GM19239 (cell line): Measurements from ENCODE around the gene BBS2.

Experiments
- DNase-seq: peaks from one replicate; pipeline ENCODE4 v3.0.0; 2011; ENCODE audit warnings: low spot score; ENCODE audit not compliant: insufficient read length
- FAIRE-seq: peaks from 2 replicates; lab custom pipeline; 2011; peaks lifted over from hg19 to GRCh38; lab: Jason Lieb, UNC

Gene BBS2, protein sequence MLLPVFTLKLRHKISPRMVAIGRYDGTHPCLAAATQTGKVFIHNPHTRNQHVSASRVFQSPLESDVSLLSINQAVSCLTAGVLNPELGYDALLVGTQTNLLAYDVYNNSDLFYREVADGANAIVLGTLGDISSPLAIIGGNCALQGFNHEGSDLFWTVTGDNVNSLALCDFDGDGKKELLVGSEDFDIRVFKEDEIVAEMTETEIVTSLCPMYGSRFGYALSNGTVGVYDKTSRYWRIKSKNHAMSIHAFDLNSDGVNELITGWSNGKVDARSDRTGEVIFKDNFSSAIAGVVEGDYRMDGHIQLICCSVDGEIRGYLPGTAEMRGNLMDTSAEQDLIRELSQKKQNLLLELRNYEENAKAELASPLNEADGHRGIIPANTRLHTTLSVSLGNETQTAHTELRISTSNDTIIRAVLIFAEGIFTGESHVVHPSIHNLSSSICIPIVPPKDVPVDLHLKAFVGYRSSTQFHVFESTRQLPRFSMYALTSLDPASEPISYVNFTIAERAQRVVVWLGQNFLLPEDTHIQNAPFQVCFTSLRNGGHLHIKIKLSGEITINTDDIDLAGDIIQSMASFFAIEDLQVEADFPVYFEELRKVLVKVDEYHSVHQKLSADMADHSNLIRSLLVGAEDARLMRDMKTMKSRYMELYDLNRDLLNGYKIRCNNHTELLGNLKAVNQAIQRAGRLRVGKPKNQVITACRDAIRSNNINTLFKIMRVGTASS

DNA sequence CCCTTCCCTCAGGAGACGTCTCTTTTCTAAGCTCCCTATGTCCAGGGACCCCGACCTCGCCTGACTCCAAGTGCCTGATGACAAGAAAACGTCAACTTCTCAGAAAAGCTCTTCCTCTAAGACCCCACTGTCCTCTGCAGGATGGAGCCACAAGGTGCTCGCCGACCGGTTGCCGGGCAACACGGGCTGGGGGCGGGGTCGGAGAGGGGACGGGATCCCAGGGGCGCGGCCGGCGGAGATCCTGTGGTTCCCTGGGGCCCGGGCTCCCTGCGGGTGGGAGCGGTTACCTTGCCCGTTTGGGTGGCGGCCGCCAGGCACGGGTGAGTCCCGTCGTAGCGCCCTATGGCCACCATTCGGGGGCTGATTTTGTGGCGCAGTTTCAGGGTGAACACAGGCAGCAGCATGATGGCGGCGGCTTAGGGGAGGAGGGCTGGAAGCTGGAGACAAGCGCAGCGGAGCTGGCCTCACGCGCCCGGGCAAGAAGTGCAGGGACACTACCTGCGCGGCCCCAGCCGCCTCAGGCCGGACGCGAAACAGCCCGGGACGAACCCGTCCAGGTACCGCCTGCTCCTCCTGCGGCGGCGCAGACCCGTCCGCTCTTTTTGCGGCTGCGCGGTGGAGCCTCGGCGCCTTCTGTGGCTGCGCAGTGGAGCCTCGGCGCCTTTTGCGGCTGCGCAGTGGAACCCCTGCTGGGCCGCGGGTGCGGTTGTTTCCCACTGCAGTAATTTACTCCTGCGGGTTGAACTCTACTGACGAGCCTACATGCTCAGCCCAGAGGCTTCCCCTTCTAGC, at the start of gene BBS2:
TSS of gene BBS2 (minus strand) at position 566 of the 792 bp plus-strand sequence. CDS start at position 404, 162 bp downstream.
- DNase-seq = peak; percentile 77
- peak; percentile 86 for FAIRE-seq

DNA sequence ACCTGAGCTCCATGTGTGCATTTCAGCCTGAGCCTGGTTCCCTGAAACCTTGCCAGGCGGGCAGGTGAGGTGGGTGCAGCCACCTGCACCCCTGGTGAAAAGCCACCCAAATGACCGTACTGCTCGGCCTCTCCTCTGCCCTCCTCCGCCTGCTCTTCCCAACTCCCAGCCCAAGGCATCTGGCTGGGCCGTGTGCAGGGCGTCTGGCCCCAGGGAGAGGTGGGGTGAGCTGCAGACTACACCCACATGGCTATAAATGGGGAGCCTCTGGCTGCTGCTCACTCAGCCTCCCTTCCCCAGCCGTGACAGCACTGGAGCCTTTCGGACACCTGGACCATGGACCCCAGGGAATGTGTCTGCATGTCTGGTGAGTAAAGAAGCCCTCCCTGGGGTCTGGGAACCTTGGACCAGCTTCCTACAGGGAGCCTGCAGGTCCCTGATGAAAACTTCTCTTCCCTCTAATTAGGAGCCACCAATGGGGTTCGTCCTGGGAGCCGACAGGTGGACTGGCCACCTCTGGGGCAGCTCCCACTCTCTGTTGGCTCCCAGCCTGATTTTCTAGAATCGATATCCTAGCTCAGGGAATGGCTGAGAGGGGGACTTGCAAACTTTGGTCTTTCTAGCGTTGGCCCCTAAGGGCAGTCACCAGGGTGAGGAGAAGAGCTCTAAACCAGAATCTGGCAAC, 45.1 kb upstream of the BBS2 start, which contains the start of gene MT4:
TSS of gene MT4 (plus strand) at position 281 of the 685 bp plus-strand sequence. CDS start at position 337, 56 bp downstream.
- DNase-seq (no peak), FAIRE-seq (no peak)

DNA sequence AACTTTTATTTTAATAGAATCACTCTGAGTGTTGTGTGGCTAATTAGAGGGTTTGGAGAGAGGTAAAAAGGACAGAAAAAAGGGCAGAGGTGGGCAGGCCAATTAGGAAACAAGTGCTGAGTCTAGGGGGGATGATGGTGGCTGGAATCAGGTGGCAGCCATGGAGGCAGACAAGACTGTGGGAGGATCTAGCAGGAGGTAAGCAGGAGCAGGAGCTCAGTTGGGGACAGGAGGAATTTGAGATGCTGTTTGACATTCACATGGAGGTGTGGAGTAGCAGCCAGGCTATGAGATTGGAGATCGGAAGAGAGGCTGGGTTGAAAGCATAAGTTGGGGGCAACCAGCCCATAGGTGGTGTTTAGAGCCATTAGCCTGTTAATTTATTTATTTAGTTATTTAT, 41.3 kb upstream of the BBS2 start:
- DNase-seq = no peak
- no peak for FAIRE-seq

DNA sequence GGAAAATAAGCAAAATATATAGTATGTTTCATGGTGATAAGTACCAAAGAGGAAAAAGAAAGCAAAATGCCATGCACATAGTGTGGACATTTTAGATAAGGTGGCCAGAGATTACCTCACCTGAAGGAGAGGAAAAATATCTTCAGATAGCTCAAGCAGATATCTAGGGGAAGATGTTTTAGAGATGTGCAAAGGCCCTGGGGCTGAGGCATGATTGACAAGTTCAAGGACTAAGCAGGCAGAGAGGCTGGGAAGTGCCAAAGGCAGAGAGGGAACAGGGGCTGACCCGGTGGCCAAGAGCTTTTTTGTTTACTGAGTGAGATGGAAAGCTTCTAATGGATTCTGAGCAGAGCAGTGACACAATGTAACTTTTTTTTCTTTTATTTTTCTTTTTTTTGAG, 40.6 kb upstream of the BBS2 start:
- no peak for DNase-seq
- FAIRE-seq = no peak

DNA sequence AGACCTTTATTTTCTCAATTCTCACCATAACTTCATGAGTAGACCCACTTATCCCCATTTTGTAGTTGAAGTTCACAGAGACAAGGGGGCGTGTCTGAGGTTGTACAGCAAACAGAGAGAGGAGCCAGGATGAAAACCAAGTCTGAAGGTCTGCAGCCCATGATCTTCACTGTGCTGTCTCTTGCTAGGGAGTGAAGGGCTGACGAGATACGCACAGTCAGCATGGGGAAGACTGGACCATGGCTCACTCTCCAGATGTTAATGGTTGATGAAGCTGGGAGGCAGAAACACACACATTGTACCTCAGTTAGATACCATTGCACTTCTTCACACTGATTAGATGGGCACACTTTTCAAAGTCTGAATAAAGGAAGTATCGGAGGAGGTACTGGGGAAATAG, 39.3 kb upstream of the BBS2 start:
- DNase-seq (no peak), FAIRE-seq (no peak)

DNA sequence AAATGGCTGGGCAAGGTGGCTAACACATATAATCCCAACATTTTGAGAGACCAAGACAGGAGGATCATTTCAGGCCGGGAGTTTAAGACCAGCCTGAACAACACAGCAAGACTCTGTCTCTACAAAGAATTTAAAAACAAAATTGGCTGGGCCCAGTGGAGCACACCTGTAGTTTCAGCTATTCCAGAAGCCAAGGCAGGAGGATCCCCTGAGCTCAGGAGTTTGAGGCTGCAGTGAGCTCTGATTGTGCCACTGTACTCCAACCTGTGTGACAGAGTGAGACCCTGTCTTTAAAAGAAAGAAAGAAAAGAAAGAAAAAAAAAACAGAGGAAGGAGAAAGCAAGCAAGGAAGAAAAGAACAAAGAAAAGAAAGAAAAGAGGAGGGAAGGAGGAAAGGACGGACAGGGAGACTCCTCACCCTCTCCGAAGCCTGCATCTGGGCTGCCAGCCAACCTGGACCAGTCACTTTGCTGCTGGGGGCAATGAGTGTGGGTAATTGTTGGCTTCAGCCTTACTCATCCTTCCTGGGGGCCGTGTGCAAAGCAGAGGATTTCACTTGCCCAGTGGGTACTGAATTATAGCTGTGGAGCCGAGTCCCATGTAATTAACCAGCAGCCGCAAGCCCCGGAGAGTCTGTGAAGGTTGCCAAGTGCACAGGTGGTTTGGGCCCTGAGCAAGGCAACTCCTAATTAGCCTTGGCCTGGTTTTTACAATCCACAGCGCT, 38.4 kb upstream of the BBS2 start:
- FAIRE-seq (no peak), DNase-seq (no peak)

DNA sequence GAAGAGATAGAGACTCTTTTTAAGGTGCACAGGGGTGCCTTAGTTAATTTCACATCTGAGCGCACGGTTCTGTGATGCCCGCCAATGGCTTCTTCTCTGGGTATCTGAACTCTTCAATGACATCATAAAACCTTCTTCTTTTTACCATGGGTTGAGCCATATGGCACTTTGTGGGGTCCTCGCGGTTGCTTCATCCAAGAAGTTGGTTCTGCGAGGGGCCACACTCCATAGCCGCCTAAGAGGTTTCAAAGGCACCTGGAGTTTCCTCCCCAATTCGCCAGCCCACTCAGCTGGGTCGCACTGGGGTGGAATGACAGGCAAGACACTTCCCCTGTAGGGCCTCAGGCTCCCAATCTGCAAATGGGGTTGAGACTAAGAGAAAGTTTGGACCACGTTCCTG, 34.6 kb upstream of the BBS2 start:
- no peak for FAIRE-seq
- no peak for DNase-seq

DNA sequence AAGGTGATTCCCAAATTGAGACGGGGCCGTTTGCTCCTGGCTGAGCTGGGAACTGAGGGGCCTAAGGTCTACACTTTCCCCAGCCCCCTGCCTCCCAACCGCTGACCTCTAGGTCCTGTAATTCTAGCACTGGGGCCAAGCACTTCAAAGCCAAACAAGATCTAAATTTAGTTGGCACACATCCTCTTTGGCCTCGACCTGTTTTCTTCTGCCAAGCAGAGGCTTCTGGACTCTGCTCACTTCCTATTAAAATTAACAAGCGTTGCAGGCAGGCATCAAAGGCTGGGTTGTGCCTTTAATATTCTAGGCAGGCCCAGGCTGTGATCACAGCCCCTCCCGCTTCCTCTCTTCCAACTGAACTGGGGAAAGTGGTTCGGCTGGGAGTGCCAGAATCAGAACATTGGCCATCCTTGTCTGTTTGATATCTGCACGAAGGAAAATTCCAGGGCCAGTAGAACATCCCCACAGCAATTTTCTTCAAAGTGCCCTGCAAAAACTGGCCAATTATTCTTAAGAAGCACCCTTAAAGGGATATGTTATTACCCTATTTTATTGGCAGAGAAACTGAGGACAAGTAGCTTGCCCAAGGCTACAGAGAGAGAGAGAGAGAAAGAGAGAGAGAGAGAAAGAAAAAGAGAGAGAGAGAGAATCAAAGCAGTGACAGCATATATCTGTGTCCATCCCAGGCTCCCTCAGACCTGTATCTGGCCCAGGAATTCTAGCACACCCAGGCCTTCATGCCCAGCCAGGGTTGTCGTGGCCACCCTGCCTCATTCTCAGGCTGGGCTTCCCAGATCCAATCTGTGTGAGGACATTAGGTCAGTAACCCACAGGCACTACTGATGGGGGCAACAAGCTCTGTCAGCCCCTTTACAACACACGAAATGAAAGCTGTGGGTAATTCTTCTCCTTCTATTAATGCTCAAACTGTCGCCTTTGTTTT, 32.2 kb upstream of the BBS2 start:
- DNase-seq = no peak
- no peak for FAIRE-seq

DNA sequence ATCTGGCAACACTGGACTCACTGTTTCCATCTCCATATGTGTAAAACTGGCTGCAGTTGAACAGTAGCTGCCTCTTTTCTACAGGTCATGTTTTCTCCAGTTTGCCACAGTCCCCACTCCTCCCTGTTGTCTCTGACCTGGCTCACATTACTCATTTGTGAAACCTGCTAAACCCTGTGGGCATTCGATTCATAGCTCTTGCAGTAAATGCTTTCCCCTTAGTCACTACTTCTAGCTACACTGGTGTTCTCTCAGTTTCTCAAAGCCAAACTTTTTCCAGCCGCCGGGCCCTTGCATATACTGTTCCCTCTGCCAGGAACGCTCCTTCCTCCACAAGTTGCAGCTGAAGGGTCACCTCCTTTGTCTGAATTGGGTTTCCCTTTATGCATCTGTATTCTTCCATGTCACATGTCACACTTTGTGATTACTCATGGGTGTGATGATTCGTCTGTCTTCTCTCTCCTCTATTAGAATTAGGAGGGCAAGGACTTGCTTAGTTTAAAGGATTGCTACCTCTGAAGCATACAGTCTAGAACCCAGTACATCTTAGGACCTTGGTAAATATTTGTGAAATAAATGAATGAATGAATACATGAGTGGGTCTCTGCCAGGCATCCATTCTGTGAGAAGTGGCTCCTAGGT, 30.0 kb upstream of the BBS2 start:
- no peak for FAIRE-seq

DNA sequence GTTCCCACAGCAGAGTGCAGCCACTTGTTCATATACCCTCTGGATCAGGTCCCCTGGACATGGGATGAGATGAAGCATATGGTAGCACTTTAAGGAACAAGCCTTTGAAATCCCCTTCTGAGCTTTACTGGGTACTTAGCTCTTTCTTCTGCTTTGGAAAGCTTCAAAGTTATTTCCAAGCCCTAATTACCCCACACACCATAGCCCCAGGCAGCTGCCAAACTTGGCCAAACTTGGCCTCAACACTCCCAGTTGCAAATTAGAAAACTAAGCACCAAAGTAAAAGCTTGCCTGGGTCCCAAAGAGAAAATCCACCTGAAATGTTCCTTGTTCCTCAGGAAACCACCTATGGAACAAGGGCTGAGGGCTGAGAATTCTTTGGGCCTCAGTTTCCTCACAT, 29.3 kb upstream of the BBS2 start:
- no peak for FAIRE-seq
- no peak for DNase-seq

More for the DNA sequence above, 30.0 kb upstream of the BBS2 start:
- DNase-seq = no peak

DNA sequence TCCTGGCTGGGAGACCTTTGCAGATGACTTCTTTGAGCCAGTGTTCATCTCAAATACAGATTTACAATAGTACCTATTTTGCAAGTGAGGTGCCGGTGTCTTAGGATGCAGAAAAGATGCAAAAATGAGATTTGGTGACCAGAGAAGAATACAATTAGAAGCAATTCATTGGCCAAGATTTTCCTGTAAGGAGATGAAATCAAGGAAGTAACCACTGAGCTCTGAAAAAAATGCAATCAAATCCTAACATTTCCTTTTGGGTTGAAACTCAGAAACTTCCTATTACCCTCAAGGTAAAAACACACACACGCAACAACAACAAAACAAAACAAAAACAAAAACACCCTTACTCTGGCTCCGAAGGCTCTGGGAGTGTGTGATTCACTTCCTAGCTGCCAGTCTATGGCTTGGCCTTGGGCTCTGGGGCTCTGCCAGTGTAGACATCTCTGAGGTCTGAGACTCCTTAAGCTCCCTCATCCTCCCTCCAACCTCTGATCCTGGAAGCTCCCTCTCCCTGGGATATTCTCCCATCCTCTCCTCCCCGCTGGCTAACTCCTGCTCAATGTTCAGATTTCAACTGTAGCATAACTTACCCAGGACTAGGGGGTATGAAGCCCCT, 28.2 kb upstream of the BBS2 start:
- FAIRE-seq = no peak
- DNase-seq = no peak

DNA sequence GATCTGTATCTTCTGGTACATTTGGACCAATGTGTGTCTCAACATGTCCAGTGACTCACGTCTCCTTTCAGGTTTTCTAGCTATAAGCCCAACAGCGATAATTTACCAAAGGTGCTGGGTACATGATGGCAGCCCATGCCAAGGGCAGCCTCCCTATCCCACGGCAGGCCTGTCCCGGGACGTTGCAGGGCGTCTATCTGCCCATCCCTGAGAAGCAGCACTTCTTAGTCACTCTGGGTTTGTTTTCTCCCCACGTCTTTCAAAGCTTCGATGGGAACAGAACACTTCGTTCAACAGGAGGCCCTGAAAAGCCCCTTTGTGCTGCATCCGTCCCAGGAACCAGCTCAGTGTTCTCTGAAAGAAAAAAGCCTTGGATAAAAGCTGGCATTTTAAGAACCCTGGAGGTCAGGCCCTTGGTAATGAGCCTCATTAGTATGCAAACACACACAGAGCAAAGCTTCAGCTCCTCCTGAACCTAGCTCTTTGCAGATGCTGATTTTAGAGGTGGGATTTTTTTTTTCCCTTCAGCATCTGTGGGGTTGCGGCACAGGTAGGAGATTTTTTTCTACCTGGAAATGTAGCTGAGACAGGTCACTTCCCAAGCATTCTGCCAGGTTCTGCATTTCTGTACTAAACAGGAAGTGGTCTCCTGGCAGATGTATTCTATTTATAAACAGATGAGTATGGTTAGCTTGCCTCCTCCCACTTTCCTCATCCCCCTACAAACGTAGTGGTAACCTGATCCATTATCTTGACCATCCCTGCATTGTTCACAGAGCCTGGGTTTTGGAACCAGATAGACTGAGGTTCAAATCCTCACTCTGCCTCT, 27.5 kb upstream of the BBS2 start:
- DNase-seq (no peak), FAIRE-seq (peak; percentile 18)

DNA sequence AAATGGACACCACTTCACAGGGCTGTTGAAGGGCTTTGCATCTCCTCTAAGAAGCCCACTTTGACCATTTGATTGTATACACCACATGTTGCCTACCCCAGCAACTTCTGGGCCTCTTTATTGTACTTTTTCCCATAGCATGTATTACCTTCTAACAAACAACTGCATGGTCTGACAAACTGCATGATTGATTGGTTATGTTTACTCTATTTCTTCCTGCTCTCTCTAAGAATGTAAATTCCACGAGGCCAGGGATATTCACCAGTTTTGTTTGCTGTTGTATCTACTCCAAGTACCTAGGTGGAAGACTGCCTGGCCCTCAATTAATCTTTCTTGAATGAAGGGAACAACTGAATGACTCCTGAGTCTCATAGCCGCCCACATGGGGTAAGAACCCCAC, 22.2 kb upstream of the BBS2 start:
- FAIRE-seq = no peak

DNA sequence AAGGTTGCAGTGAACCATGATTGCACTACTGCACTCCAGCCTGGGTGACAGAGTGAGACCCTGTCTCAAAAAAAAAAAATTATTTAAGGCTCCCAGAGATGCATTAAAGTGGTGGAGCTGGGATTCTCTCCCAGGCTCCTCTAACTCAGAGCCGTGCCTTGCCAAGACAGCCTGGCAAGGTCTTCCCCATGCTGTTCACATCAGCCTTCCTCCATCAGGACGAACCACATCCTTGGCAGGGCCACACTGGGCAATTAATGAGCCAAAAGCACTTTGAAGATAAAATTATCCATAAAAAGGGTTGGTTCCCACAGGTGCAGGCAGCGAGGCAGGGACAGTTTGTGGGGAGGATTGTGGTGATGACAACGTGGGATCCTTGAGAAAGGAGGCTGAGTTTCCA, 19.8 kb upstream of the BBS2 start:
- no peak for FAIRE-seq
- DNase-seq = no peak

More for the DNA sequence above, 22.2 kb upstream of the BBS2 start:
- no peak for DNase-seq

DNA sequence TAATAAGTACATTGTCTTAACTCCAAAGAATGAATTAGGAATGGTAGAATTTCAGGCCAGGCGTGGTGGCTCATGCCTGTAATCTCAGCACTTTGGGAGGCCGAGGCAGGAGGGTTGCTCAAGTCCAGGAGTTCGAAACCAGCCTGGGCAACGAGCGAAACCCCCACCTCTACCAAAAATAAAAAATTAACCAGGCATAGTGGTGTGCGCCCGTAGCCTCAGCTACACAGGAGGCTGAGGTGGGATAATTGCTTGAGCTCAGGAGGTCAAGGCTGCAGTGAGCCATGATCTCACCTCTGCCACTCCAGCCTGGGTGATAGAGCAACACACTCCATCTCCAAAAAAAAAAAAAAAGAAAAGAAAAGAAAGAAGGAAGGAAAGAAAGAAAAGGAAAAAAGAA, 18.5 kb upstream of the BBS2 start:
- DNase-seq = no peak
- FAIRE-seq = no peak

DNA sequence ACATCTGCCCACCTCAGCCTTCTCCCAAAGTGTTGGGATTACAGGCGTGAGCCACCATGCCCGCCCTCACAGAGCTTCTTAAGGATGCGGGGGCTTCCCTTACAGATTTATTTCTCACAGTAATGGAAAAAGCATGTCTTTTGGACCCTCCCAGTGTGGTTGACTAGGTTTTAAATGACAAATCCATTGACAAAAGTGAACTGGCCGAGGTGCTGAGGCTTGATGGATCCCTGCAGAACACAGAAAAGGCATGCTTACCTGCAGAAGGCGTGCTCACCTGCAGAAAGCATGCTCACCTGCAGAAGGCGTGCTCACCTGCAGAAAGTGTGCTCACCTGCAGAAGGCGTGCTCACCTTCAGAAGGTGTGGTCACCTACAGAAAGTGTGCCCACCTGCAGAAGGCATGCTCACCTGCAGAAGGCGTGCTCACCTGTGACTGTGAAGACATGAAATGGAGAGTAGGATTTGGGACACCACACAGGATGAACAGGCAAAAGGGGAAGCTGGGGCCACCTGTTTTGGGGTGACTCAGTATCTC, 15.1 kb upstream of the BBS2 start:
- FAIRE-seq (no peak), DNase-seq (no peak)
